ENCODE data around the gene MARCOL. TPM values are rescaled to one million over a fixed set of nuclear protein-coding genes. Genes with fewer than 3 reads are reported as not detected.
"Not testable (repeated sequence)": the region's sequence is repeated elsewhere in the genome, so short reads cannot be mapped to it uniquely, and the experiment has no call there.

The MARCOL gene
- total RNA-seq, 2 experiments from 2014 or later = not detected

DNA sequence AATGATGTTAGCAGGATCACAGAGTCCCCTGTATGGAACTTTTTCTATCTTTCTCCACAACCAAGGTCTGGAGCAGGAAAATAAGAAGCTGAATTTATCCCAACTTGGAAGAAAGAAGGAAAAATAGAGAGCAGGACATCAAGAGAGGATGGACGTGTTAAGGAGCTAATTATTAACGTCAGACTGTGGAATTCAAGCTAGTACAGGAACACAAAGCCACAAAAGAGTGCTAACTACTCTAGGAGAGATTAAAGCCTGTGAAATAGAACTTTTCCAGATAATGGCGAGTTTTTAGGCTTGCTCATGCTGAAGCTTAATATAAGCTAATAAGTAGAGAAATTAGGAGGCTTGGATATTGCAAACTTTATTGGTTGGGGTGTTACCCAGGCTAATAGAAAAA is 29.6 kb downstream of the MARCOL start:
- no peak overlapping the region for H3K4me3 Mint-ChIP-seq
- intact Hi-C loops (cut with DNase I, micrococcal nuclease) = no loop called here
- no peak overlapping the region for H3K4me3 ChIP-seq (ENCODE audit: low read length)
- no peaks in the 10 kb centered on the region for H3K27me3 Mint-ChIP-seq
- no peak for ATAC-seq (ENCODE audit: poor library complexity)
- H3K4me1 Mint-ChIP-seq (ENCODE audit: low read depth) = no peaks in the 10 kb centered on the region
- no peak overlapping the region for H3K27ac Mint-ChIP-seq
- H3K27me3 ChIP-seq (ENCODE audit: control insufficient read depth in 1 of 2, insufficient read depth in 2 of 2, low read length in 2 of 2) = no peaks in the 10 kb centered on the region
- DNase-seq = no peak
- ChIA-PET CTCF (no interaction called here), POLR2A (no interaction called here)
- no peak overlapping the region for H3K27ac ChIP-seq (ENCODE audit: low read depth in 1 of 2, low read length in 2 of 2)
- H3K36me3 Mint-ChIP-seq (ENCODE audit: low read depth) = no peaks in the 10 kb centered on the region
- TF ChIP-seq, protein P1, sequence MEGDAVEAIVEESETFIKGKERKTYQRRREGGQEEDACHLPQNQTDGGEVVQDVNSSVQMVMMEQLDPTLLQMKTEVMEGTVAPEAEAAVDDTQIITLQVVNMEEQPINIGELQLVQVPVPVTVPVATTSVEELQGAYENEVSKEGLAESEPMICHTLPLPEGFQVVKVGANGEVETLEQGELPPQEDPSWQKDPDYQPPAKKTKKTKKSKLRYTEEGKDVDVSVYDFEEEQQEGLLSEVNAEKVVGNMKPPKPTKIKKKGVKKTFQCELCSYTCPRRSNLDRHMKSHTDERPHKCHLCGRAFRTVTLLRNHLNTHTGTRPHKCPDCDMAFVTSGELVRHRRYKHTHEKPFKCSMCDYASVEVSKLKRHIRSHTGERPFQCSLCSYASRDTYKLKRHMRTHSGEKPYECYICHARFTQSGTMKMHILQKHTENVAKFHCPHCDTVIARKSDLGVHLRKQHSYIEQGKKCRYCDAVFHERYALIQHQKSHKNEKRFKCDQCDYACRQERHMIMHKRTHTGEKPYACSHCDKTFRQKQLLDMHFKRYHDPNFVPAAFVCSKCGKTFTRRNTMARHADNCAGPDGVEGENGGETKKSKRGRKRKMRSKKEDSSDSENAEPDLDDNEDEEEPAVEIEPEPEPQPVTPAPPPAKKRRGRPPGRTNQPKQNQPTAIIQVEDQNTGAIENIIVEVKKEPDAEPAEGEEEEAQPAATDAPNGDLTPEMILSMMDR (IDR thresholded peaks at IDR 0.05) = no peak
- no peaks in the 10 kb centered on the region for H3K4me1 ChIP-seq (ENCODE audit: insufficient read depth, low read length)
- peaks cover 0 to 3% of the 10 kb centered on the region in 2 experiments for H3K9me3 ChIP-seq (ENCODE audit: control insufficient read depth in 1 of 2, insufficient read depth in 1 of 2, low read length in 2 of 2)
- H3K36me3 ChIP-seq (ENCODE audit: insufficient read depth, low read length) = no peaks in the 10 kb centered on the region
- peaks cover 3% of the 10 kb centered on the region for H3K9me3 Mint-ChIP-seq

DNA sequence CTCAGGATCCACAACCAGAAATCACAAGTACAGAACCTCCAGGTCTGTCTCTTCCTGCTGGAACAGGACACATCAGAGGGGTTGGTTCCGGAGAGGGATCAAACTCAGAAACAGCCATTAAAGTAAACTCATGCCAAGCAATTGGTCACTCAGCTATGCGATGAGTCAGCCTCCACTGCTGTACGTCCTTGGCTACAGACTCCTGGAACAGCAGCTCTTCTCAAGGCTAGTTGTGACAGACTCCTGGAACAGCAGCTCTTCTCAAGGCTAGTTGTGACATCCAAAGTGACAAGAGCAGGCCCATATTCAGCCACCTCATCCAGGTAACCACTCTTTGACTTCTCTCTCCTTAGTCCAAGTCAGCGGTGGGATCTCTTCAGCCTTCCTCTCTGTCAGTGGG is 30.2 kb downstream of the MARCOL start, which contains the start of gene SPINK13:
Gene SPINK13, plus strand, starts transcription at position 229 of the 400 bp plus-strand sequence. CDS start 1,279 bp downstream, outside the sequence.
- Histone ChIP-seq H3K4me3 (ENCODE audit: low read length) (no peak within 1 kb of the TSS), H3K36me3 (ENCODE audit: insufficient read depth, low read length) (no peaks in the 10 kb centered on the region), H3K4me1 (ENCODE audit: insufficient read depth, low read length) (no peaks in the 10 kb centered on the region), H3K27me3 (ENCODE audit: control insufficient read depth in 1 of 2, insufficient read depth in 2 of 2, low read length in 2 of 2) (no peaks in the 10 kb centered on the region), H3K9me3 (ENCODE audit: control insufficient read depth in 1 of 2, insufficient read depth in 1 of 2, low read length in 2 of 2) (peaks cover 0 to 3% of the 10 kb centered on the region in 2 experiments), H3K27ac (ENCODE audit: low read depth in 1 of 2, low read length in 2 of 2) (no peak within 1 kb of the TSS)
- Mint-ChIP-seq H3K9me3 (peaks cover 3% of the 10 kb centered on the region), H3K27ac (no peak within 1 kb of the TSS), H3K27me3 (no peaks in the 10 kb centered on the region), H3K4me1 (ENCODE audit: low read depth) (no peaks in the 10 kb centered on the region), H3K4me3 (no peak within 1 kb of the TSS), H3K36me3 (ENCODE audit: low read depth) (no peaks in the 10 kb centered on the region)
- ChIA-PET POLR2A (no interaction called here), CTCF (no interaction called here)
- intact Hi-C loops (cut with DNase I, micrococcal nuclease) = no loop called here
- ATAC-seq (ENCODE audit: poor library complexity) (no peak), DNase-seq (no peak)
- TF ChIP-seq, protein P1 (IDR thresholded peaks at IDR 0.05) = no peak

DNA sequence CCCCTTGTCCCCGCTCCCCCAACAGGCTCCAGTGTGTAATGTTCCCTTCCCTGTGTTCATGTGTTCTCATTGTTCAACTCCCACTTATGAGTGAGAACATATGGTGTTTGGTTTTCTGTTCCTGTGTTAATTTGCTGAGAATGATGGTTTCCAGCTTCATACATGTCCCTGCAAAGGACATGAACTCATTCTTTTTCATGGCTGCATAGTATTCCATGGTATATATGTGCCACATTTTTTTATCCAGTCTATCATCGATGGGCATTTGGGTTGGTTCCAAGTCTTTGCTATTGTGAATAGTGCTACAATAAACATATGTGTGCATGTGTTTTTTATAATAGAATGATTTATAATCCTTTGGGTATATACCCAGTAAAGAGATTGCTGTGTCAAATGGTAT is 36.8 kb downstream of the MARCOL start:
- H3K4me1 Mint-ChIP-seq (ENCODE audit: low read depth); H3K36me3 ChIP-seq (ENCODE audit: insufficient read depth, low read length); H3K9me3 ChIP-seq (ENCODE audit: control insufficient read depth in 1 of 2, insufficient read depth in 1 of 2, low read length in 2 of 2); H3K27me3 ChIP-seq (ENCODE audit: control insufficient read depth in 1 of 2, insufficient read depth in 2 of 2, low read length in 2 of 2); POLR2A ChIA-PET; DNase-seq; H3K4me3 ChIP-seq (ENCODE audit: low read length); H3K4me3 Mint-ChIP-seq; intact Hi-C loops (cut with DNase I, micrococcal nuclease); H3K27me3 Mint-ChIP-seq; H3K27ac Mint-ChIP-seq; ATAC-seq (ENCODE audit: poor library complexity); CTCF ChIA-PET; H3K36me3 Mint-ChIP-seq (ENCODE audit: low read depth); H3K27ac ChIP-seq (ENCODE audit: low read depth in 1 of 2, low read length in 2 of 2); H3K4me1 ChIP-seq (ENCODE audit: insufficient read depth, low read length): not testable (repeated sequence)
- H3K9me3 Mint-ChIP-seq = peaks cover 11% of the 10 kb centered on the region

DNA sequence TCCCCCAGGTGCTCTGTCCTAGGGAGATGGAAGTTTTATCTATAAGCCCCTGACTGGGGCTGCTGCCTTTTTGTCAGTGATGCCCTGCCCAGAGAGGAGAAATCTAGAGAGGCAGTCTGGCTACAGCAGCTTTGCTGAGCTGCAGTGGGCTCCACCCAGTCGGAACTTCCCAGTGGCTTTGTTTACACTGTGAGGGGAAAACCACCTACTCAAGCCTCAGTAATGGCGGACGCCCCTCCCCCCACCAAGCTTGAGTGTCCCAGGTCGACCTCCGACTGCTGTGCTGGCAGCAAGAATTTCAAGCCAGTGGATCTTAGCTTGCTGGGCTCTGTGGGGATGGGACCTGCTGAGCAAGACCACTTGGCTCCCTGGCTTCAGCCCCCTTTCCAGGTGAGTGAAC is 42.6 kb downstream of the MARCOL start:
- Mint-ChIP-seq H3K9me3 (peaks cover 11% of the 10 kb centered on the region), H3K27me3 (peaks cover 19% of the 10 kb centered on the region)
- H3K9me3 ChIP-seq (ENCODE audit: control insufficient read depth in 1 of 2, insufficient read depth in 1 of 2, low read length in 2 of 2); H3K27ac ChIP-seq (ENCODE audit: low read depth in 1 of 2, low read length in 2 of 2); intact Hi-C loops (cut with DNase I, micrococcal nuclease); H3K27ac Mint-ChIP-seq; H3K4me3 ChIP-seq (ENCODE audit: low read length); CTCF ChIA-PET; H3K27me3 ChIP-seq (ENCODE audit: control insufficient read depth in 1 of 2, insufficient read depth in 2 of 2, low read length in 2 of 2); H3K36me3 Mint-ChIP-seq (ENCODE audit: low read depth); ATAC-seq (ENCODE audit: poor library complexity); H3K4me3 Mint-ChIP-seq; POLR2A ChIA-PET; H3K4me1 Mint-ChIP-seq (ENCODE audit: low read depth); H3K36me3 ChIP-seq (ENCODE audit: insufficient read depth, low read length); H3K4me1 ChIP-seq (ENCODE audit: insufficient read depth, low read length): not testable (repeated sequence)
- peak in 1 of 14 experiments; percentile 7 for DNase-seq

DNA sequence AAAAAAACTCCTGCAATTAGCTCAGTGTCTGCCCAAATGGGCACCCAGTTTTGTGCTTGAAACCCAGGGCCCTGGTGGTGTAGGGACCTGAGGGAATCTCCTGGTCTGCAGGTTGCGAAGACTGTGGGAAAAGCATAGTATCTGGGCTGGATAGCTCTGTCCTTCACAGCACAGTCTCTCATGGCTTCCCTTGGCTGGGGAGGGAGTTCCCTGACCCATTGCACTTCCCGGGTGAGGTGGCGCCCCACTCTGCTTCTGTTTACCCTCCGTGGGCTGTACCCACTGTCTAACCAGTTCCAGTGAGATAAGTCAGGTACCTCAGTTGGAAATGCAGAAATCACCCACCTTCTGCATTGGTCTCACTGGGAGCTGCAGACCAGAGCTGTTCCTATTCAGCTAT is 43.0 kb downstream of the MARCOL start:
- H3K27ac ChIP-seq (ENCODE audit: low read depth in 1 of 2, low read length in 2 of 2); H3K4me1 Mint-ChIP-seq (ENCODE audit: low read depth); ATAC-seq (ENCODE audit: poor library complexity); H3K27me3 ChIP-seq (ENCODE audit: control insufficient read depth in 1 of 2, insufficient read depth in 2 of 2, low read length in 2 of 2); POLR2A ChIA-PET; H3K4me3 Mint-ChIP-seq; H3K27ac Mint-ChIP-seq; H3K36me3 ChIP-seq (ENCODE audit: insufficient read depth, low read length); CTCF ChIA-PET; H3K4me3 ChIP-seq (ENCODE audit: low read length); H3K9me3 ChIP-seq (ENCODE audit: control insufficient read depth in 1 of 2, insufficient read depth in 1 of 2, low read length in 2 of 2); H3K4me1 ChIP-seq (ENCODE audit: insufficient read depth, low read length); intact Hi-C loops (cut with DNase I, micrococcal nuclease); DNase-seq; H3K36me3 Mint-ChIP-seq (ENCODE audit: low read depth): not testable (repeated sequence)
- peaks cover 11% of the 10 kb centered on the region for H3K9me3 Mint-ChIP-seq
- peaks cover 19% of the 10 kb centered on the region for H3K27me3 Mint-ChIP-seq
